HepG2 (cell line): ENCODE data around the gene BAG3. TPM values are rescaled to one million over a fixed set of nuclear protein-coding genes. Genes with fewer than 3 reads are reported as not detected.
A peak's percentile ranks its signal among the peaks of the same experiment; 100 is the strongest.

ENCODE experiments used
- ATAC-seq: fragments of 200-7000 bp; cut with Tn5 transposase; 3 replicates; pipeline ENCODE4 v1.9.1; 2020; ENCODE audit warnings: mild to moderate bottlenecking, moderate library complexity
- BruUV-seq: library from RNA; stranded (reverse); fragments of 400-500 nt; replicated peaks from 2 replicates; lab custom pipeline; 2021; lab: Mats Ljungman, UMichigan
- CTCF ChIA-PET: fragments of 300-600 bp; formaldehyde crosslinking; extraction: SDS; loops from one replicate; lab custom pipeline; 2021; ENCODE audit warnings: low total read pairs, inconsistent platforms, low intra/inter-chr PET ratio; lab: Yijun Ruan, JAX
- POLR2A ChIA-PET: fragments of 350-600 bp; sonication (Branson Sonifier 250); formaldehyde crosslinking; loops from one replicate; lab custom pipeline; 2020; ENCODE audit warnings: antibody characterized with exemption, inconsistent platforms; lab: Yijun Ruan, JAX
- DNase-seq: peaks from one replicate; pipeline ENCODE4 v3.0.0-alpha.2; 2015; ENCODE audit warnings: low spot score
- FAIRE-seq: peaks from 3 replicates; lab custom pipeline; 2011; peaks lifted over from hg19 to GRCh38; lab: Jason Lieb, UNC
- H2AFZ ChIP-seq: one replicate; pipeline ENCODE4 v1.6.1; 2011; ENCODE audit warnings: low read length, inconsistent platforms
- H3K27ac ChIP-seq: fragments of 300-600 bp; 3 replicates; pipeline ENCODE4 v1.8.0; 2011; ENCODE audit warnings: mixed run types, mild to moderate bottlenecking, mixed read lengths, low read length, inconsistent platforms; ENCODE audit not compliant: insufficient read depth; ENCODE audit errors: extremely low read length
- H3K27me3 ChIP-seq, 2 experiments: fragments of 200-600 bp in 1 of 2; 2 replicates in 1 of 2; 3 replicates in 1 of 2; pipeline versions ENCODE4 v1.6.0 to v1.8.0; 2011; ENCODE audit warnings: low read length in 2 of 2, mild to moderate bottlenecking in 2 of 2, moderate library complexity in 2 of 2, inconsistent platforms in 1 of 2; ENCODE audit not compliant: insufficient read depth in 2 of 2, control insufficient read depth in 1 of 2
- H3K36me3 ChIP-seq, 2 experiments: fragments of 200-600 bp in 1 of 2; replicated peaks in 1 of 2; 2 replicates in 1 of 2; 3 replicates in 1 of 2; pipeline versions ENCODE4 v1.5.1 to v1.8.0; 2011; ENCODE audit warnings: low read length in 2 of 2, inconsistent platforms in 1 of 2; ENCODE audit not compliant: insufficient read depth in 2 of 2, control insufficient read depth in 1 of 2
- H3K4me1 ChIP-seq: 2 replicates; pipeline ENCODE4 v1.5.1; 2012; ENCODE audit warnings: low read length, inconsistent platforms; ENCODE audit not compliant: insufficient read depth
- H3K4me2 ChIP-seq: 2 replicates; pipeline ENCODE4 v1.6.0; 2011; ENCODE audit warnings: low read depth, low read length, inconsistent platforms
- H3K4me3 ChIP-seq, 3 experiments: fragments of 200-600 bp in 1 of 3; sonication (generic), shearing (Covaris generic) in 1 of 3; replicated peaks in 1 of 3; 2 replicates each; pipeline ENCODE4 v1.5.1; 2011 to 2016; ENCODE audit warnings: low read length in 3 of 3, inconsistent platforms in 2 of 3, low read depth in 2 of 3, mild to moderate bottlenecking in 2 of 3, control low read depth in 1 of 3, mixed read lengths in 1 of 3; ENCODE audit not compliant: insufficient read depth in 1 of 3
- H3K79me2 ChIP-seq: one replicate; pipeline ENCODE4 v1.6.1; 2011; ENCODE audit warnings: low read length, inconsistent platforms; ENCODE audit not compliant: insufficient read depth
- H3K9ac ChIP-seq: 2 replicates; pipeline ENCODE4 v1.6.0; 2011; ENCODE audit warnings: mild to moderate bottlenecking, low read depth, low read length, inconsistent platforms; ENCODE audit not compliant: insufficient read depth
- H3K9me3 ChIP-seq: 2 replicates; pipeline ENCODE4 v1.5.1; 2012; ENCODE audit warnings: mild to moderate bottlenecking, low read length
- H4K20me1 ChIP-seq: 2 replicates; pipeline ENCODE4 v1.6.0; 2011; ENCODE audit warnings: inconsistent platforms, mild to moderate bottlenecking, low read length, moderate library complexity; ENCODE audit not compliant: insufficient read depth
- BRD4 ChIP-seq: sonication (generic); formaldehyde crosslinking; IDR thresholded peaks from 2 replicates; pipeline ENCODE4 v1.4.0; 2020; ENCODE audit warnings: missing genetic modification reagents
- POLR2AphosphoS5 ChIP-seq: IDR thresholded peaks from 2 replicates; pipeline ENCODE4 v1.6.1; 2012; ENCODE audit warnings: low read depth, low read length
- TCF12 ChIP-seq, 2 experiments: fragments of 450-650 bp in 1 of 2; sonication (generic) in 1 of 2; formaldehyde crosslinking in 1 of 2; IDR thresholded peaks; 2 replicates each; pipeline versions ENCODE4 v1.6.1 to v1.8.0; 2017 to 2022; ENCODE audit warnings: antibody characterized with exemption in 1 of 2, mild to moderate bottlenecking in 1 of 2, missing genetic modification reagents in 1 of 2, moderate library complexity in 1 of 2
- TP53 ChIP-seq: sonication (generic); formaldehyde crosslinking; conservative IDR thresholded peaks from 2 replicates; pipeline ENCODE4 v1.4.0; 2020; ENCODE audit warnings: missing genetic modification reagents
- ZNF317 ChIP-seq: sonication (generic); formaldehyde crosslinking; IDR thresholded peaks from 2 replicates; pipeline ENCODE4 v1.5.0; 2020; ENCODE audit warnings: mild to moderate bottlenecking, missing genetic modification reagents
- whole genome bisulfite sequencing: methylation state at CpG from one replicate; pipeline ENCODE4 v1.1.6; 2017; ENCODE audit warnings: low lambda C conversion rate; 5-methylcytosine and 5-hydroxymethylcytosine counted together
- in situ Hi-C: cut with HindIII; loops from 2 replicates; pipeline ENCODE4 v1.10.0; 2017; ENCODE audit warnings: low pct_unique_long_range_greater_than_20kb; ENCODE audit not compliant: extremely low pct_ligation_motif_present
- intact Hi-C: fragments of 100-400 bp; cut with micrococcal nuclease; formaldehyde crosslinking; loops from one replicate; pipeline ENCODE4 v1.10.0; 2022; ENCODE audit not compliant: unreplicated experiment
- polyA plus RNA-seq, 8 experiments: library from polyadenylated mRNA; depleted of rRNA in 3 of 8; stranded (reverse) in 7 of 8; unstranded in 1 of 8; fragments of >200 nt; fragmentation: Illumina TruSeq in 4 of 8; extraction: Trizol in 4 of 8; gene quantifications; 2 replicates each; pipeline versions ENCODE4 v1.2.1 to v1.2.3, GENCODE V29; 2011 to 2016; ENCODE audit warnings: low read depth in 4 of 8, missing spikeins in 1 of 8, mixed read lengths in 1 of 8; ENCODE audit not compliant: insufficient read depth in 1 of 8
- total RNA-seq, 5 experiments: library from RNA; depleted of rRNA; stranded (reverse); fragments of >200 nt; fragmentation: Illumina TruSeq; extraction: Trizol; gene quantifications; 2 replicates each; pipeline ENCODE4 v1.2.3, GENCODE V29; 2016; ENCODE audit warnings: low read depth in 1 of 5
- TF ChIP-seq, protein P1 (sequence below): sonication (generic); formaldehyde crosslinking; IDR thresholded peaks from 2 replicates; pipeline ENCODE4 v1.4.0; 2020; ENCODE audit warnings: missing genetic modification reagents
- TF ChIP-seq, protein P2 (sequence below): sonication (generic); formaldehyde crosslinking; IDR thresholded peaks from 2 replicates; pipeline ENCODE4 v1.5.0; 2020; ENCODE audit warnings: missing genetic modification reagents
- TF ChIP-seq, protein P3 (sequence below): sonication (generic); formaldehyde crosslinking; IDR thresholded peaks from 2 replicates; pipeline ENCODE4 v1.4.0; 2020; ENCODE audit warnings: mild to moderate bottlenecking, missing genetic modification reagents
- TF ChIP-seq, protein P4 (sequence below), 2 experiments: fragments of 450-650 bp in 1 of 2; sonication (generic) in 1 of 2; formaldehyde crosslinking; IDR thresholded peaks; 2 replicates each; pipeline versions ENCODE4 v1.5.0 to v1.8.0; 2020 to 2022; ENCODE audit warnings: mild to moderate bottlenecking in 1 of 2, missing genetic modification reagents in 1 of 2

Gene BAG3
- total and polyA plus RNA-seq, 2 of the 13 experiments (the other 11 are each of a cell fraction or from before 2014, with no cell fraction given) = 2.9 to 6.7 TPM

DNA sequence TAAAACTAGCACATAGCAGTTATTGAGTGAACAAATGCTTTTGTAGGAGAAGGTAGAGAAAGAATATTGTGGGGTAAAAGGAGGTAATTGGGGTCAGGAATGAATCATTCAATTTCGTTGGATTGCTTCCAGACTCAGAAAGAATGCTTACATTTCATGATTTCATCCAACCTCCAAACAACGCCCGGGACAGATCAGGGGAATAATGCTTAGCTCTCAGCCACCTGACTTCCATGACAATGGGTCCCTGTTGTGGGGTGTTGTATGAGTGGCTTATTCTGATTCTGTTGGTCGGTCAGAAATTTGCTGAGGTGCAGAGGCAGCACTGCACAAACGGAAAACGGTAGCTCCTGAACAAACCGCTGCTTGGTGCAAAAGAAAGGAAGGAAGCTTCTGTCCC lies 50.7 kb downstream of the BAG3 start:
- Histone ChIP-seq H3K36me3 (no peaks in the 10 kb centered on the region), H3K4me3 (no peak overlapping the region), H2AFZ (no peak overlapping the region), H3K4me1 (peaks cover 6% of the 10 kb centered on the region; the same call in 1 of the 2 replicates), H3K27ac (no peak overlapping the region), H4K20me1 (no peaks in the 10 kb centered on the region), H3K27me3 (peaks cover 0 to 4% of the 10 kb centered on the region in 2 experiments; a peak in 1 of 5 replicates), H3K79me2 (no peaks in the 10 kb centered on the region), H3K9ac (no peak overlapping the region), H3K4me2 (no peak overlapping the region), H3K9me3 (0 out of 2 replicates have a peak, but pooled peaks cover 3% of the 10 kb centered on the region)
- in situ Hi-C loops = no loop called here
- 49% methylated on average over 7 of the region's 7 CpGs for WGBS
- FAIRE-seq (no peak), ATAC-seq (no peak), DNase-seq (peak; percentile 15)
- TF ChIP-seq TCF12 (IDR thresholded peaks at IDR 0.05) = no peak
- no peak for TF ChIP-seq TCF12 (CRISPR knock-in tag; IDR thresholded peaks at IDR 0.05)
- TF ChIP-seq, protein P1, sequence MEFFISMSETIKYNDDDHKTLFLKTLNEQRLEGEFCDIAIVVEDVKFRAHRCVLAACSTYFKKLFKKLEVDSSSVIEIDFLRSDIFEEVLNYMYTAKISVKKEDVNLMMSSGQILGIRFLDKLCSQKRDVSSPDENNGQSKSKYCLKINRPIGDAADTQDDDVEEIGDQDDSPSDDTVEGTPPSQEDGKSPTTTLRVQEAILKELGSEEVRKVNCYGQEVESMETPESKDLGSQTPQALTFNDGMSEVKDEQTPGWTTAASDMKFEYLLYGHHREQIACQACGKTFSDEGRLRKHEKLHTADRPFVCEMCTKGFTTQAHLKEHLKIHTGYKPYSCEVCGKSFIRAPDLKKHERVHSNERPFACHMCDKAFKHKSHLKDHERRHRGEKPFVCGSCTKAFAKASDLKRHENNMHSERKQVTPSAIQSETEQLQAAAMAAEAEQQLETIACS (CRISPR knock-in tag) = no peak
- no peak for TF ChIP-seq TP53 (CRISPR knock-in tag)
- TF ChIP-seq, protein P2, sequence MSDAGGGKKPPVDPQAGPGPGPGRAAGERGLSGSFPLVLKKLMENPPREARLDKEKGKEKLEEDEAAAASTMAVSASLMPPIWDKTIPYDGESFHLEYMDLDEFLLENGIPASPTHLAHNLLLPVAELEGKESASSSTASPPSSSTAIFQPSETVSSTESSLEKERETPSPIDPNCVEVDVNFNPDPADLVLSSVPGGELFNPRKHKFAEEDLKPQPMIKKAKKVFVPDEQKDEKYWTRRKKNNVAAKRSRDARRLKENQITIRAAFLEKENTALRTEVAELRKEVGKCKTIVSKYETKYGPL (CRISPR knock-in tag) = no peak
- TF ChIP-seq, protein P3, sequence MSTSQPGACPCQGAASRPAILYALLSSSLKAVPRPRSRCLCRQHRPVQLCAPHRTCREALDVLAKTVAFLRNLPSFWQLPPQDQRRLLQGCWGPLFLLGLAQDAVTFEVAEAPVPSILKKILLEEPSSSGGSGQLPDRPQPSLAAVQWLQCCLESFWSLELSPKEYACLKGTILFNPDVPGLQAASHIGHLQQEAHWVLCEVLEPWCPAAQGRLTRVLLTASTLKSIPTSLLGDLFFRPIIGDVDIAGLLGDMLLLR (CRISPR knock-in tag) = no peak
- no peak for TF ChIP-seq BRD4 (CRISPR knock-in tag)
- TF ChIP-seq, protein P4, sequence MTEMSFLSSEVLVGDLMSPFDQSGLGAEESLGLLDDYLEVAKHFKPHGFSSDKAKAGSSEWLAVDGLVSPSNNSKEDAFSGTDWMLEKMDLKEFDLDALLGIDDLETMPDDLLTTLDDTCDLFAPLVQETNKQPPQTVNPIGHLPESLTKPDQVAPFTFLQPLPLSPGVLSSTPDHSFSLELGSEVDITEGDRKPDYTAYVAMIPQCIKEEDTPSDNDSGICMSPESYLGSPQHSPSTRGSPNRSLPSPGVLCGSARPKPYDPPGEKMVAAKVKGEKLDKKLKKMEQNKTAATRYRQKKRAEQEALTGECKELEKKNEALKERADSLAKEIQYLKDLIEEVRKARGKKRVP (CRISPR knock-in tag; IDR thresholded peaks at IDR 0.05) = no peak
- TF ChIP-seq ZNF317 (CRISPR knock-in tag) = no peak
- no peak for TF ChIP-seq POLR2AphosphoS5
- CTCF ChIA-PET = no interaction called here
- POLR2A ChIA-PET = no interaction called here
- intact Hi-C loops = no loop called here
- BruUV-seq = no TSS peak
